CD4-positive, alpha-beta memory T cell (primary cell): ENCODE measurements around the gene DHRS9. TPM values are rescaled to one million over a fixed set of nuclear protein-coding genes. Genes with fewer than 3 reads are reported as not detected.

ENCODE experiments used
- CTCF ChIA-PET: fragments of 350-600 bp; sonication (Branson Sonifier 250); formaldehyde crosslinking; loops from one replicate; lab custom pipeline; 2021; ENCODE audit warnings: inconsistent platforms; ENCODE audit not compliant: partially characterized antibody; lab: Charles Lee
- POLR2A ChIA-PET: fragments of 350-600 bp; sonication (Branson Sonifier 250); formaldehyde crosslinking; loops from one replicate; lab custom pipeline; 2021; ENCODE audit not compliant: partially characterized antibody; lab: Charles Lee
- DNase-seq, 5 donors: peaks; one replicate each; pipeline versions ENCODE4 v3.0.0 to v3.0.0-alpha.2; 2020 to 2022; ENCODE audit warnings: mixed read lengths in 1 of 5
- H3K27ac ChIP-seq: one replicate; pipeline ENCODE4 v1.7.0; 2013; ENCODE audit warnings: low read depth, low read length
- H3K27me3 ChIP-seq: 2 replicates; pipeline ENCODE4 v1.7.0; 2013; ENCODE audit warnings: mild to moderate bottlenecking, low read length, moderate library complexity; ENCODE audit not compliant: insufficient read depth
- H3K36me3 ChIP-seq: 2 replicates; pipeline ENCODE4 v1.7.0; 2013; ENCODE audit warnings: mild to moderate bottlenecking, low read length, moderate library complexity; ENCODE audit not compliant: insufficient read depth
- H3K4me1 ChIP-seq: 2 replicates; pipeline ENCODE4 v1.7.0; 2013; ENCODE audit warnings: mild to moderate bottlenecking, low read length, moderate library complexity; ENCODE audit not compliant: insufficient read depth
- H3K4me3 ChIP-seq, 2 donors: one replicate each; pipeline ENCODE4 v1.7.0; 2013; ENCODE audit warnings: low read length in 2 of 2, mild to moderate bottlenecking in 1 of 2
- H3K9me3 ChIP-seq, 2 donors: one replicate each; pipeline ENCODE4 v1.7.0; 2013; ENCODE audit warnings: low read length in 2 of 2, control low read depth in 1 of 2; ENCODE audit not compliant: control insufficient read depth in 1 of 2
- H3K27ac Mint-ChIP-seq, 7 donors: one replicate each; pipeline ENCODE4 v1.8.0; 2020 to 2021; ENCODE audit warnings: mixed read lengths in 7 of 7, mild to moderate bottlenecking in 6 of 7, inconsistent platforms in 3 of 7, moderate library complexity in 3 of 7
- H3K27me3 Mint-ChIP-seq, 2 donors: one replicate each; pipeline ENCODE4 v1.8.0; 2020 to 2021; ENCODE audit warnings: mixed read lengths in 2 of 2
- H3K36me3 Mint-ChIP-seq, 2 donors: one replicate each; pipeline ENCODE4 v1.8.0; 2020 to 2021; ENCODE audit warnings: mixed read lengths in 2 of 2, inconsistent platforms in 1 of 2, mild to moderate bottlenecking in 1 of 2
- H3K4me1 Mint-ChIP-seq, 4 donors: one replicate each; pipeline ENCODE4 v1.8.0; 2020 to 2021; ENCODE audit warnings: mixed read lengths in 4 of 4, mild to moderate bottlenecking in 1 of 4
- H3K4me3 Mint-ChIP-seq, 8 donors: one replicate each; pipeline ENCODE4 v1.8.0; 2020 to 2021; ENCODE audit warnings: mixed read lengths in 8 of 8, mild to moderate bottlenecking in 7 of 8, moderate library complexity in 6 of 8, inconsistent platforms in 3 of 8
- H3K9me3 Mint-ChIP-seq, 8 donors: one replicate each; pipeline ENCODE4 v1.8.0; 2020 to 2021; ENCODE audit warnings: mixed read lengths in 8 of 8, mild to moderate bottlenecking in 5 of 8, inconsistent platforms in 3 of 8, moderate library complexity in 1 of 8
- intact Hi-C: fragments of 100-400 bp; cut with micrococcal nuclease; formaldehyde crosslinking; loops from one replicate; pipeline ENCODE4 v1.15.1; 2023
- polyA plus RNA-seq, 2 donors: library from polyadenylated mRNA; unstranded; fragments of 300-500 nt; fragmentation: Illumina TruSeq; gene quantifications; one replicate each; pipeline ENCODE4 v1.2.3, GENCODE V29; 2021
- total RNA-seq, 2 experiments: library from RNA; stranded (reverse); gene quantifications; one replicate each; pipeline ENCODE4 v1.2.3, GENCODE V29; 2021

Gene DHRS9
- total and polyA plus RNA-seq, 4 experiments from 2014 or later, result 0.32 to 0.44 TPM; not detected in 2

DNA sequence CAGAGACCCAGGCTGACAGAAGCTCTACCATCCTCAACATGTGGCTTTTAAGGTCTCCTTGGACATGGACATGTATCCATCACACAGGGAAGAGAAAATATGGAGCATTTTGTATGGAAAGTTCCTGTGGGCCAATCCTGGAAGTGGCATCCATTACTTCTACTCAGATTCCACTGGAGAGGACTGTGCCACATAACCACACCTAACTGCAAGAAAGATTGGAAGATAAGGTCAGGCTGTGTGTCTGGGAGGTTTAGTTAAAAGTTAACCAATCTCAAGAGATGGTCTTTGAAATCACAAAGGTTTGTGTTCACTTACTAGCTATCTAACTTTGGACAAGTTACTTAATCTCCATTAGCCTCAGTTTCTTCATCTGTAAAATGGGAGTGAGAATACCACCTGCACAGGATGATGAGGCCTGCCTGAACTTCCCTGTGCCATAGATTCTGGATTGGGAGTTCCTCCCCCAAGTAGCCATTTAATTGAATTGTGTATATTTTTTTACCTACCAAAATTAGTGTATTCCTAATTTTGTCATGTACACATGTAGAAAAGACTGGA lies 34.3 kb upstream of the DHRS9 start:
- H3K4me3 ChIP-seq, result no peak overlapping the region
- POLR2A ChIA-PET, result interaction anchor here (0.9 kb wide), 1 partner anchor 71 kb away, joined by 5 read pairs; no protein-coding TSS in a partner anchor
- Mint-ChIP-seq H3K9me3 (peaks cover 0 to 22% (median 4%) of the 10 kb centered on the region in 8 donors), H3K4me1 (peaks cover 7 to 18% (median 11%) of the 10 kb centered on the region in 4 donors), H3K36me3 (no peaks in the 10 kb centered on the region), H3K4me3 (no peak overlapping the region), H3K27ac (peak overlapping the region in 2 of 7 donors; percentile 20 to 43), H3K27me3 (no peaks in the 10 kb centered on the region)
- no peak overlapping the region for H3K27ac ChIP-seq
- H3K4me1 ChIP-seq, result no peaks in the 10 kb centered on the region
- H3K27me3 ChIP-seq, result no peaks in the 10 kb centered on the region
- H3K9me3 ChIP-seq, result no peaks in the 10 kb centered on the region
- intact Hi-C loops, result no loop called here
- no peak for DNase-seq
- CTCF ChIA-PET, result interaction anchor here (0.7 to 3.4 kb wide), 5 partner anchors 74 to 107 kb away, joined by 3 to 19 read pairs (median 3); no protein-coding TSS in a partner anchor
- H3K36me3 ChIP-seq, result no peaks in the 10 kb centered on the region

- intact Hi-C loops, result no loop called here
- H3K27me3 Mint-ChIP-seq, result no peaks in the 10 kb centered on the region
- H3K4me3 Mint-ChIP-seq, result no peak overlapping the region
- DNase-seq, result no peak
- Histone ChIP-seq H3K27me3 (no peaks in the 10 kb centered on the region), H3K36me3 (no peaks in the 10 kb centered on the region), H3K9me3 (no peaks in the 10 kb centered on the region), H3K27ac (no peak overlapping the region), H3K4me1 (no peaks in the 10 kb centered on the region), H3K4me3 (no peak overlapping the region)
- CTCF ChIA-PET, result no interaction called here
- H3K9me3 Mint-ChIP-seq, result peaks cover 0 to 22% (median 4%) of the 10 kb centered on the region in 8 donors
- no peaks in the 10 kb centered on the region for H3K36me3 Mint-ChIP-seq
- POLR2A ChIA-PET, result no interaction called here
- no peak overlapping the region for H3K27ac Mint-ChIP-seq
- peaks cover 7 to 19% (median 12%) of the 10 kb centered on the region in 4 donors for H3K4me1 Mint-ChIP-seq
These were observed 33.5 kb upstream of the DHRS9 start for GRCh38 chr2:169035887-169036286.

GRCh38 chr2:169036736-169037440 lies 32.5 kb upstream of the DHRS9 start:
- H3K4me1 Mint-ChIP-seq, result peaks cover 7 to 24% (median 16%) of the 10 kb centered on the region in 4 donors
- no peak overlapping the region for H3K4me3 Mint-ChIP-seq
- no peaks in the 10 kb centered on the region for H3K36me3 Mint-ChIP-seq
- Histone ChIP-seq H3K9me3 (no peaks in the 10 kb centered on the region), H3K4me3 (no peak overlapping the region), H3K27me3 (no peaks in the 10 kb centered on the region), H3K27ac (no peak overlapping the region), H3K36me3 (no peaks in the 10 kb centered on the region), H3K4me1 (no peaks in the 10 kb centered on the region)
- peaks cover 0 to 27% (median 9%) of the 10 kb centered on the region in 8 donors for H3K9me3 Mint-ChIP-seq
- no peaks in the 10 kb centered on the region for H3K27me3 Mint-ChIP-seq
- intact Hi-C loops, result no loop called here
- POLR2A ChIA-PET, result no interaction called here
- DNase-seq, result no peak
- CTCF ChIA-PET, result no interaction called here
- no peak overlapping the region for H3K27ac Mint-ChIP-seq

- Histone ChIP-seq H3K9me3 (no peaks in the 10 kb centered on the region), H3K27me3 (no peaks in the 10 kb centered on the region), H3K36me3 (no peaks in the 10 kb centered on the region), H3K4me1 (no peaks in the 10 kb centered on the region), H3K4me3 (no peak overlapping the region), H3K27ac (no peak overlapping the region)
- H3K9me3 Mint-ChIP-seq, result peaks cover 0 to 31% (median 18%) of the 10 kb centered on the region in 8 donors
- H3K4me1 Mint-ChIP-seq, result peaks cover 7 to 21% (median 15%) of the 10 kb centered on the region in 4 donors
- ChIA-PET POLR2A (no interaction called here), CTCF (no interaction called here)
- no peak overlapping the region for H3K4me3 Mint-ChIP-seq
- no peak for DNase-seq
- no peak overlapping the region for H3K27ac Mint-ChIP-seq
- intact Hi-C loops, result no loop called here
- H3K27me3 Mint-ChIP-seq, result peaks cover 0 to 2% of the 10 kb centered on the region in 2 donors
- H3K36me3 Mint-ChIP-seq, result peaks cover 3 to 4% of the 10 kb centered on the region in 2 donors
These were observed 31.0 kb upstream of the DHRS9 start for GRCh38 chr2:169038338-169038757.

DNA sequence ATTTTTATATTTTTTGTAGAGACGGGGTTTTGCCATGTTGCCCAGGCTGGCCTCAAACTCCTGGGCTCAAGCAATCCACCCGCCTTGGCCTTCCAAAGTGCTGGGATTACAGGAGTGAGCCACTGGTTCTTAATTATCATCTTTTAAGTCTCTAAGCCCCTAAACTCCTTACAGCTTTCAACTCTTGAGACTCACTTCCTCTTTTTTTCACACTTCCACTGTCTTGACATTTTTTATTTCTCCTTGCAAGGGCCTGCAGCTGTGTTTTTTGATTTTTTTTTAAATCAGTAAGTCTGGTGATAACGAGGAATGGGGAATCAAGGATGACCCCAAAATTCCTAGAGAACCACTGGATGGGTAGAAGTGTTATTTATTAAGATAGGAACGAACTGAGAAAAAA lies 29.7 kb upstream of the DHRS9 start:
- Histone ChIP-seq H3K27ac (no peak overlapping the region), H3K4me1 (no peaks in the 10 kb centered on the region), H3K9me3 (no peaks in the 10 kb centered on the region), H3K27me3 (no peaks in the 10 kb centered on the region), H3K36me3 (no peaks in the 10 kb centered on the region), H3K4me3 (no peak overlapping the region)
- H3K4me1 Mint-ChIP-seq, result peaks cover 0 to 13% (median 9%) of the 10 kb centered on the region in 4 donors
- intact Hi-C loops, result no loop called here
- no peak overlapping the region for H3K4me3 Mint-ChIP-seq
- no peak overlapping the region for H3K27ac Mint-ChIP-seq
- peaks cover 0 to 2% of the 10 kb centered on the region in 2 donors for H3K27me3 Mint-ChIP-seq
- H3K36me3 Mint-ChIP-seq, result peaks cover 4 to 7% of the 10 kb centered on the region in 2 donors
- no peak for DNase-seq
- peaks cover 0 to 28% (median 20%) of the 10 kb centered on the region in 8 donors for H3K9me3 Mint-ChIP-seq
- POLR2A ChIA-PET, result no interaction called here
- CTCF ChIA-PET, result no interaction called here

DNA sequence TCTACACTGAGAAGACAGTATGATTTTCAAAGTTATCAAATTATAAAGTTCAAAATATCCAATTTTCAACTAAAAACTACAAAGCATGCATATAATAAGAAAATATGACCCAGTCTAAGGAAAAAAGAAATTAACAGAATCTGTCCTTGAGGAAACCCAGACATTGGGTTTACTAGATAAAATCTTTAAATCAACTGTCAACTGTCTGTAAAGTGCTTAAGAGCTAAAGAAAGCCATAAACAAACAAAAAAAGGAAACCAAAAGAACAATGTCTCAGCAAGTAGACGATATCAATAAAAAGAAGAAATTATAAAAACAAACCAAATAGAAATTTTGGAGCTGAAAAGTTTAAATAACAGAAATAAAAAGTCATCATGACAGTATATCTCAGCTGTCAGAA lies 27.8 kb upstream of the DHRS9 start:
- H3K27ac ChIP-seq, result no peak overlapping the region
- Mint-ChIP-seq H3K9me3 (peaks cover 0 to 33% (median 20%) of the 10 kb centered on the region in 8 donors), H3K4me1 (peaks cover 0 to 11% (median 7%) of the 10 kb centered on the region in 4 donors), H3K4me3 (no peak overlapping the region), H3K36me3 (peaks cover 4 to 7% of the 10 kb centered on the region in 2 donors), H3K27me3 (peaks cover 0 to 2% of the 10 kb centered on the region in 2 donors), H3K27ac (no peak overlapping the region)
- ChIA-PET CTCF (interaction anchor here (1.2 to 1.5 kb wide), 2 partner anchors 80 to 89 kb away, joined by 3 read pairs; no protein-coding TSS in a partner anchor), POLR2A (no interaction called here)
- no peaks in the 10 kb centered on the region for H3K4me1 ChIP-seq
- intact Hi-C loops, result no loop called here
- H3K36me3 ChIP-seq, result no peaks in the 10 kb centered on the region
- H3K4me3 ChIP-seq, result no peak overlapping the region
- no peaks in the 10 kb centered on the region for H3K27me3 ChIP-seq
- no peaks in the 10 kb centered on the region for H3K9me3 ChIP-seq
- no peak for DNase-seq

- H3K36me3 Mint-ChIP-seq, result peaks cover 4 to 7% of the 10 kb centered on the region in 2 donors
- Histone ChIP-seq H3K27ac (no peak overlapping the region), H3K36me3 (no peaks in the 10 kb centered on the region), H3K27me3 (no peaks in the 10 kb centered on the region), H3K4me1 (no peaks in the 10 kb centered on the region), H3K4me3 (no peak overlapping the region), H3K9me3 (no peaks in the 10 kb centered on the region)
- POLR2A ChIA-PET, result no interaction called here
- no peak for DNase-seq
- peaks cover 0 to 2% of the 10 kb centered on the region in 2 donors for H3K27me3 Mint-ChIP-seq
- no peak overlapping the region for H3K27ac Mint-ChIP-seq
- intact Hi-C loops, result no loop called here
- H3K4me1 Mint-ChIP-seq, result peaks cover 0 to 11% (median 7%) of the 10 kb centered on the region in 4 donors
- CTCF ChIA-PET, result no interaction called here
- H3K9me3 Mint-ChIP-seq, result peaks cover 0 to 33% (median 20%) of the 10 kb centered on the region in 8 donors
- no peak overlapping the region for H3K4me3 Mint-ChIP-seq
These were observed 26.5 kb upstream of the DHRS9 start for GRCh38 chr2:169042856-169043255.
